Measurements from ENCODE around the gene GRID2.

GRCh38 chr4:93814722-93815121 is 1511.0 kb downstream of the GRID2 start:
- TF ChIP-seq DRAP1 (CRISPR knock-in tag; IDR thresholded peaks at IDR 0.05) (no peak), ZNF382 (CRISPR knock-in tag; IDR thresholded peaks at IDR 0.05; ENCODE audit: borderline replicate concordance) (no peak), ZGPAT (CRISPR knock-in tag; IDR thresholded peaks at IDR 0.05) (no peak), CTCF (CRISPR knock-in tag; IDR thresholded peaks at IDR 0.05) (no peak), EZH2 (conservative IDR thresholded peaks at IDR 0.05; ENCODE audit: low read depth, low read length) (no peak), ZNF562 (CRISPR knock-in tag; IDR thresholded peaks at IDR 0.05; ENCODE audit: borderline replicate concordance) (no peak), ELF4 (CRISPR knock-in tag; IDR thresholded peaks at IDR 0.05; ENCODE audit: borderline replicate concordance) (no peak), ZNF574 (CRISPR knock-in tag; IDR thresholded peaks at IDR 0.05) (no peak), ZNF138 (CRISPR knock-in tag; IDR thresholded peaks at IDR 0.05; ENCODE audit: low read depth) (no peak), KDM5A (IDR thresholded peaks at IDR 0.05; ENCODE audit: borderline replicate concordance, low read length) (no peak), POLR2AphosphoS5 (IDR thresholded peaks at IDR 0.05; ENCODE audit: low read depth, low read length) (no peak), NFE2 (CRISPR knock-in tag; IDR thresholded peaks at IDR 0.05) (no peak)

All from HepG2 (cell line).